Hematopoietic multipotent progenitor cell treated with erythropoietin and hydrocortisone succinate and interleukin-3 and kit ligand, for 15 days (in vitro differentiated cells): ENCODE measurements around the gene LYSMD1.

Experiments
- DNase-seq: peaks from one replicate; pipeline ENCODE4 v3.0.0-alpha.2; 2015; ENCODE audit warnings: low spot score

Gene LYSMD1

GRCh38 chr1:151175041-151175741 lies 9.5 kb upstream of the LYSMD1 start:
- DNase-seq, result no peak

- no peak for DNase-seq
These were observed 5.5 kb upstream of the LYSMD1 start for GRCh38 chr1:151171190-151171589.

- DNase-seq, result no peak
These were observed 1.4 kb upstream of the LYSMD1 start for GRCh38 chr1:151167116-151167515.

GRCh38 chr1:151166505-151166956 lies 829 bp upstream of the LYSMD1 start:
- DNase-seq, result no peak

GRCh38 chr1:151165281-151165737 lies 393 bp downstream of the LYSMD1 start:
- no peak for DNase-seq

- DNase-seq, result no peak
These were observed 896 bp downstream of the LYSMD1 start for GRCh38 chr1:151164732-151165280.

- DNase-seq, result no peak
These were observed 6.3 kb downstream of the LYSMD1 start for GRCh38 chr1:151159373-151159772.

- DNase-seq, result no peak
These were observed 6.9 kb downstream of the LYSMD1 start for GRCh38 chr1:151158751-151159251.

- DNase-seq, result no peak
These were observed 7.4 kb downstream of the LYSMD1 start for GRCh38 chr1:151158326-151158725.

- DNase-seq, result no peak
These were observed 8.6 kb downstream of the LYSMD1 start for GRCh38 chr1:151157067-151157531.

- DNase-seq, result peak; percentile 62
These were observed 9.2 kb downstream of the LYSMD1 start, which contains the start of gene TNFAIP8L2 for GRCh38 chr1:151156515-151156819. TNFAIP8L2 (plus strand) TSS chr1:151156649; CDS start chr1:151158698, 2,049 bp downstream.

- no peak for DNase-seq
These were observed 18.0 kb downstream of the LYSMD1 start for GRCh38 chr1:151147665-151148064.

GRCh38 chr1:151147132-151147503 lies 18.6 kb downstream of the LYSMD1 start:
- no peak for DNase-seq

- peak; percentile 87 for DNase-seq
These were observed 19.1 kb downstream of the LYSMD1 start, which contains the start of gene SEMA6C for GRCh38 chr1:151146412-151147131. SEMA6C (minus strand) TSS chr1:151146631; CDS start chr1:151142621, 4,010 bp downstream.

GRCh38 chr1:151146072-151146411 lies 19.7 kb downstream of the LYSMD1 start:
- DNase-seq, result no peak

GRCh38 chr1:151145304-151146071 lies 20.2 kb downstream of the LYSMD1 start:
- no peak for DNase-seq

GRCh38 chr1:151144474-151145303 lies 21.0 kb downstream of the LYSMD1 start:
- no peak for DNase-seq

- no peak for DNase-seq
These were observed 21.7 kb downstream of the LYSMD1 start for GRCh38 chr1:151143986-151144385.

GRCh38 chr1:151143057-151143435 lies 22.7 kb downstream of the LYSMD1 start:
- DNase-seq, result no peak

- no peak for DNase-seq
These were observed 23.2 kb downstream of the LYSMD1 start for GRCh38 chr1:151142411-151143056.

GRCh38 chr1:151137789-151138188 lies 27.9 kb downstream of the LYSMD1 start:
- DNase-seq, result no peak
